Endothelial cell of umbilical vein (primary cell): Measurements from ENCODE around the gene ANO4.

ENCODE experiments used
- JUN ChIP-seq: IDR thresholded peaks from 2 replicates; pipeline ENCODE4 v1.6.1; 2011; ENCODE audit warnings: borderline replicate concordance, low read depth; ENCODE audit not compliant: insufficient read length, insufficient read depth
- POLR2A ChIP-seq: IDR thresholded peaks from 2 replicates; pipeline ENCODE4 v1.6.1; 2012; ENCODE audit warnings: low read depth, mild to moderate bottlenecking, control low read depth, low read length
- TF ChIP-seq, protein P1 (sequence below), 2 donors: IDR thresholded peaks; 1 replicate in 1 of 2; 2 replicates in 1 of 2; pipeline ENCODE4 v1.5.1; 2011; ENCODE audit warnings: low read length in 2 of 2, mild to moderate bottlenecking in 2 of 2, moderate library complexity in 2 of 2, control low read depth in 1 of 2, inconsistent platforms in 1 of 2, low read depth in 1 of 2; ENCODE audit not compliant: insufficient read depth in 1 of 2; ENCODE audit errors: extremely low read depth in 1 of 2

DNA sequence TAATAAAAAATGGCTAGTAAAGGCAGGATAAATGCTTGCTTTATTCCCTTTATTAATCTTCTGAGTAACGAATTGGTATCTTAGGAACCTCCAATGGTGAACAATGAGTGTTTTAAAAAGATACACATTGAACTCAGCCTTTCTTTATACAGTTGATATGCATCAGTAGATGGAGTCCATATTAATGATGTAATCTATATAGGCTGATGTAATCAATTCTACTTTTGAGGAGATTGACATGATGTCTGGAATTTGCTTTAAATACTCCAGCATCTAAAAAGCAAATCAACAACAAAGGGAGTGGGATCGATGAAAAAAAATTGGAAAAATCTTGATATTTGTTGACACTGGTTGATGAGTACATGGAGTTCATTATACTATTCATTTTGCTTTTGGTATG lies 106.2 kb downstream of the ANO4 start:
- no peak for TF ChIP-seq JUN
- TF ChIP-seq, protein P1, sequence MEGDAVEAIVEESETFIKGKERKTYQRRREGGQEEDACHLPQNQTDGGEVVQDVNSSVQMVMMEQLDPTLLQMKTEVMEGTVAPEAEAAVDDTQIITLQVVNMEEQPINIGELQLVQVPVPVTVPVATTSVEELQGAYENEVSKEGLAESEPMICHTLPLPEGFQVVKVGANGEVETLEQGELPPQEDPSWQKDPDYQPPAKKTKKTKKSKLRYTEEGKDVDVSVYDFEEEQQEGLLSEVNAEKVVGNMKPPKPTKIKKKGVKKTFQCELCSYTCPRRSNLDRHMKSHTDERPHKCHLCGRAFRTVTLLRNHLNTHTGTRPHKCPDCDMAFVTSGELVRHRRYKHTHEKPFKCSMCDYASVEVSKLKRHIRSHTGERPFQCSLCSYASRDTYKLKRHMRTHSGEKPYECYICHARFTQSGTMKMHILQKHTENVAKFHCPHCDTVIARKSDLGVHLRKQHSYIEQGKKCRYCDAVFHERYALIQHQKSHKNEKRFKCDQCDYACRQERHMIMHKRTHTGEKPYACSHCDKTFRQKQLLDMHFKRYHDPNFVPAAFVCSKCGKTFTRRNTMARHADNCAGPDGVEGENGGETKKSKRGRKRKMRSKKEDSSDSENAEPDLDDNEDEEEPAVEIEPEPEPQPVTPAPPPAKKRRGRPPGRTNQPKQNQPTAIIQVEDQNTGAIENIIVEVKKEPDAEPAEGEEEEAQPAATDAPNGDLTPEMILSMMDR (IDR thresholded peaks at IDR 0.05; ENCODE audit: extremely low read depth in 1 of 2, insufficient read depth in 1 of 2, low read depth in 1 of 2, low read length in 2 of 2): no peak
- no peak for TF ChIP-seq POLR2A
